Skeletal muscle satellite cell (primary cell): Measurements from ENCODE around the gene CPEB4.

Experiments
- H3K27me3 ChIP-seq: 2 replicates; pipeline ENCODE4 v1.7.0; 2013; ENCODE audit warnings: low read length; ENCODE audit not compliant: control insufficient read depth, insufficient read depth
- H3K36me3 ChIP-seq: 2 replicates; pipeline ENCODE4 v1.7.0; 2013; ENCODE audit warnings: mild to moderate bottlenecking, control low read depth, low read length; ENCODE audit not compliant: insufficient read depth
- H3K4me1 ChIP-seq: 2 replicates; pipeline ENCODE4 v1.7.0; 2013; ENCODE audit warnings: low read length; ENCODE audit not compliant: control insufficient read depth, insufficient read depth
- H3K4me2 ChIP-seq: 2 replicates; pipeline ENCODE4 v1.7.0; 2013; ENCODE audit warnings: mild to moderate bottlenecking, low read length
- H3K4me3 ChIP-seq: 2 replicates; pipeline ENCODE4 v1.7.0; 2013; ENCODE audit warnings: low read length
- H3K9ac ChIP-seq: 2 replicates; pipeline ENCODE4 v1.7.0; 2013; ENCODE audit warnings: mild to moderate bottlenecking, low read depth, low read length, moderate library complexity
- H3K9me3 ChIP-seq: replicated peaks from 2 replicates; pipeline ENCODE4 v1.7.0; 2013; ENCODE audit warnings: mild to moderate bottlenecking, control low read depth, low read length

CPEB4 gene

GRCh38 chr5:173963182-173963838, 75.2 kb downstream of the CPEB4 start:
- Histone ChIP-seq H3K9me3 (no peaks in the 10 kb centered on the region), H3K4me2 (peak overlapping the region; percentile 60), H3K4me3 (peak overlapping the region; percentile 13), H3K9ac (peak overlapping the region; percentile 47), H3K27me3 (no peaks in the 10 kb centered on the region), H3K4me1 (peaks cover 11% of the 10 kb centered on the region), H3K36me3 (no peaks in the 10 kb centered on the region)

GRCh38 chr5:173963867-173964441, 75.8 kb downstream of the CPEB4 start:
- peak overlapping the region; percentile 47 for H3K9ac ChIP-seq
- H3K36me3 ChIP-seq: no peaks in the 10 kb centered on the region
- H3K4me1 ChIP-seq: peaks cover 11% of the 10 kb centered on the region
- H3K27me3 ChIP-seq: no peaks in the 10 kb centered on the region
- H3K4me3 ChIP-seq: peak overlapping the region; percentile 16
- no peaks in the 10 kb centered on the region for H3K9me3 ChIP-seq
- H3K4me2 ChIP-seq: no peak overlapping the region

- Histone ChIP-seq H3K4me3 (no peak overlapping the region), H3K4me2 (no peak overlapping the region), H3K4me1 (peaks cover 14% of the 10 kb centered on the region), H3K9ac (no peak overlapping the region), H3K9me3 (no peaks in the 10 kb centered on the region), H3K27me3 (no peaks in the 10 kb centered on the region), H3K36me3 (no peaks in the 10 kb centered on the region)
These were observed 76.4 kb downstream of the CPEB4 start for GRCh38 chr5:173964506-173964905.

- Histone ChIP-seq H3K4me2 (no peak overlapping the region), H3K36me3 (no peaks in the 10 kb centered on the region), H3K9ac (no peak overlapping the region), H3K4me3 (no peak overlapping the region), H3K9me3 (no peaks in the 10 kb centered on the region), H3K27me3 (no peaks in the 10 kb centered on the region), H3K4me1 (peaks cover 19% of the 10 kb centered on the region)
These were observed 79.1 kb downstream of the CPEB4 start for GRCh38 chr5:173967241-173967640.

- Histone ChIP-seq H3K36me3 (no peaks in the 10 kb centered on the region), H3K9ac (no peak overlapping the region), H3K27me3 (no peaks in the 10 kb centered on the region), H3K4me2 (no peak overlapping the region), H3K4me1 (peaks cover 18% of the 10 kb centered on the region), H3K9me3 (no peaks in the 10 kb centered on the region), H3K4me3 (no peak overlapping the region)
These were observed 80.1 kb downstream of the CPEB4 start for GRCh38 chr5:173968154-173968797.

- no peak overlapping the region for H3K9ac ChIP-seq
- no peaks in the 10 kb centered on the region for H3K27me3 ChIP-seq
- no peak overlapping the region for H3K4me2 ChIP-seq
- peaks cover 18% of the 10 kb centered on the region for H3K4me1 ChIP-seq
- H3K9me3 ChIP-seq: no peaks in the 10 kb centered on the region
- H3K4me3 ChIP-seq: no peak overlapping the region
- H3K36me3 ChIP-seq: no peaks in the 10 kb centered on the region
These were observed 81.3 kb downstream of the CPEB4 start for GRCh38 chr5:173969167-173970049.

GRCh38 chr5:173970878-173971650, 82.9 kb downstream of the CPEB4 start:
- H3K4me3 ChIP-seq: no peak overlapping the region
- H3K4me2 ChIP-seq: no peak overlapping the region
- H3K9ac ChIP-seq: no peak overlapping the region
- no peaks in the 10 kb centered on the region for H3K27me3 ChIP-seq
- H3K9me3 ChIP-seq: no peaks in the 10 kb centered on the region
- H3K36me3 ChIP-seq: no peaks in the 10 kb centered on the region
- H3K4me1 ChIP-seq: peaks cover 18% of the 10 kb centered on the region

- H3K9me3 ChIP-seq: no peaks in the 10 kb centered on the region
- no peak overlapping the region for H3K4me2 ChIP-seq
- H3K4me3 ChIP-seq: no peak overlapping the region
- H3K36me3 ChIP-seq: no peaks in the 10 kb centered on the region
- no peaks in the 10 kb centered on the region for H3K27me3 ChIP-seq
- no peak overlapping the region for H3K9ac ChIP-seq
- H3K4me1 ChIP-seq: peaks cover 18% of the 10 kb centered on the region
These were observed 83.7 kb downstream of the CPEB4 start for GRCh38 chr5:173971681-173972345.

- H3K9me3 ChIP-seq: no peaks in the 10 kb centered on the region
- H3K4me2 ChIP-seq: peak overlapping the region; percentile 93
- H3K27me3 ChIP-seq: no peaks in the 10 kb centered on the region
- H3K4me1 ChIP-seq: peaks cover 18% of the 10 kb centered on the region
- peak overlapping the region; percentile 72 for H3K4me3 ChIP-seq
- no peaks in the 10 kb centered on the region for H3K36me3 ChIP-seq
- peak overlapping the region; percentile 69 for H3K9ac ChIP-seq
These were observed 84.4 kb downstream of the CPEB4 start for GRCh38 chr5:173972607-173972924.

- Histone ChIP-seq H3K27me3 (no peaks in the 10 kb centered on the region), H3K36me3 (no peaks in the 10 kb centered on the region), H3K4me2 (peak overlapping the region; percentile 93), H3K9ac (peak overlapping the region; percentile 69), H3K4me1 (peaks cover 18% of the 10 kb centered on the region), H3K9me3 (no peaks in the 10 kb centered on the region), H3K4me3 (peak overlapping the region; percentile 72)
These were observed 84.9 kb downstream of the CPEB4 start for GRCh38 chr5:173972925-173973615.
